ENCODE measurements around the gene DKK3. TPM values are rescaled to one million over a fixed set of nuclear protein-coding genes. Genes with fewer than 3 reads are reported as not detected.

DKK3 gene
- total and polyA plus RNA-seq, 4 donors: 3.1 to 9.9 (median 7.1) TPM

- no peaks in the 10 kb centered on the region for H3K36me3 ChIP-seq (ENCODE audit: control insufficient read depth in 4 of 4, insufficient read depth in 3 of 4, low read depth in 1 of 4, low read length in 3 of 4)
- DNase-seq (ENCODE audit: low spot score): peak; percentile 25
- H3K4me1 ChIP-seq (ENCODE audit: control insufficient read depth in 4 of 4, insufficient read depth in 4 of 4, low read length in 3 of 4): peaks cover 11 to 24% (median 17%) of the 10 kb centered on the region in 4 donors
- H3K9ac ChIP-seq (ENCODE audit: low read depth in 1 of 2, low read length in 2 of 2): no peak overlapping the region
- WGBS: 88% methylated on average over 11 of the region's 11 CpGs
- TF ChIP-seq REST (IDR thresholded peaks at IDR 0.05) (no peak), NR2F2 (IDR thresholded peaks at IDR 0.05) (no peak), FOXA2 (IDR thresholded peaks at IDR 0.05) (no peak), HNF4G (IDR thresholded peaks at IDR 0.05) (no peak), ATF3 (IDR thresholded peaks at IDR 0.05) (no peak), YY1 (IDR thresholded peaks at IDR 0.05) (no peak), CTCF (IDR thresholded peaks at IDR 0.05; ENCODE audit: low read depth, low read length, missing input control) (no peak), GABPA (IDR thresholded peaks at IDR 0.05 in 1 of 2, conservative IDR thresholded peaks at IDR 0.05 in 1 of 2) (no peak), HNF4A (conservative IDR thresholded peaks at IDR 0.05) (no peak), MAX (IDR thresholded peaks at IDR 0.05) (no peak), JUND (IDR thresholded peaks at IDR 0.05) (no peak), FOXA1 (IDR thresholded peaks at IDR 0.05) (no peak)
- H3K27me3 ChIP-seq (ENCODE audit: control insufficient read depth in 4 of 4, insufficient read depth in 4 of 4, low read length in 3 of 4): no peaks in the 10 kb centered on the region
- no peak overlapping the region for H3K27ac ChIP-seq (ENCODE audit: low read depth in 1 of 2, low read length in 2 of 2)
- no peak overlapping the region for H3K4me3 ChIP-seq (ENCODE audit: low read depth in 1 of 3, low read length in 3 of 3)
- no peaks in the 10 kb centered on the region for H3K9me3 ChIP-seq (ENCODE audit: control insufficient read depth in 4 of 4, low read length in 3 of 4)
These were observed 33.0 kb downstream of the DKK3 start for GRCh38 chr11:11975201-11976092.

- H3K36me3 ChIP-seq (ENCODE audit: control insufficient read depth in 4 of 4, insufficient read depth in 3 of 4, low read depth in 1 of 4, low read length in 3 of 4): no peaks in the 10 kb centered on the region
- H3K27me3 ChIP-seq (ENCODE audit: control insufficient read depth in 4 of 4, insufficient read depth in 4 of 4, low read length in 3 of 4): no peaks in the 10 kb centered on the region
- 90% methylated on average over 4 of the region's 4 CpGs for WGBS
- H3K4me3 ChIP-seq (ENCODE audit: low read depth in 1 of 3, low read length in 3 of 3): no peak overlapping the region
- H3K4me1 ChIP-seq (ENCODE audit: control insufficient read depth in 4 of 4, insufficient read depth in 4 of 4, low read length in 3 of 4): peaks cover 11 to 24% (median 17%) of the 10 kb centered on the region in 4 donors
- H3K27ac ChIP-seq (ENCODE audit: low read depth in 1 of 2, low read length in 2 of 2): peak overlapping the region in 1 of 2 donors; percentile 42
- no peak overlapping the region for H3K9ac ChIP-seq (ENCODE audit: low read depth in 1 of 2, low read length in 2 of 2)
- no peaks in the 10 kb centered on the region for H3K9me3 ChIP-seq (ENCODE audit: control insufficient read depth in 4 of 4, low read length in 3 of 4)
- no peak for TF ChIP-seq MAX (IDR thresholded peaks at IDR 0.05)
- TF ChIP-seq ATF3 (IDR thresholded peaks at IDR 0.05): no peak
- TF ChIP-seq CTCF (IDR thresholded peaks at IDR 0.05; ENCODE audit: low read depth, low read length, missing input control): no peak
- TF ChIP-seq FOXA1 (IDR thresholded peaks at IDR 0.05): no peak
- TF ChIP-seq EGR1 (IDR thresholded peaks at IDR 0.05; ENCODE audit: low read depth in 2 of 2): no peak
- TF ChIP-seq ZBTB33 (IDR thresholded peaks at IDR 0.05): no peak
- no peak for TF ChIP-seq RAD21 (IDR thresholded peaks at IDR 0.05)
- no peak for DNase-seq (ENCODE audit: low spot score)
These were observed 34.6 kb downstream of the DKK3 start for GRCh38 chr11:11973866-11974265.
